Hematopoietic multipotent progenitor cell (in vitro differentiated cells): ENCODE results near the gene GNB1. TPM values are rescaled to one million over a fixed set of nuclear protein-coding genes. Genes with fewer than 3 reads are reported as not detected.

ENCODE experiments used
- DNase-seq, 3 donors: peaks; one replicate each; pipeline ENCODE4 v3.0.0-alpha.2; 2011 to 2015; ENCODE audit warnings: low read depth in 2 of 3, low spot score in 2 of 3
- total RNA-seq: library from RNA; depleted of rRNA; stranded (reverse); fragments of >200 nt; gene quantifications from one replicate; pipeline ENCODE4 v1.2.3, GENCODE V29; 2012

Gene GNB1
- total RNA-seq, 1 donor, result 106 TPM

DNA sequence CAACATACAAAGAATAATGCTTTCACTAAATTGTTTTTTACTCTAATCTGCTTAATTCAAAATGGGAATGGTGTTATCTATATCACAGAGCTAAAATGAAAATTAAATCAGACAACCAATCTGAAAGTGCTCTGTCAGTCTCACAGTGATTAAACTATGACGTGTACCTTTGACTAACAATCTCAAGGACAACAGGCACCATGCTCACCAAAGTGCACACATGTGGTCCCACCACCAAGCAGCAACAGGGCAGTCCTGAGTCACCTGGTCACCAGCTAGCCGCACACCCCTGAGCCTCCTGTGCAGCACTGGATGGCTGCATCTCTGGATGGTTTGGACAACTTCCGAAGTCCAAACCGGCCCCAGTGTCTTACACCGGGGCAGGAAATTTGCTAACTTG is 58.1 kb downstream of the GNB1 start:
- no peak for DNase-seq

DNA sequence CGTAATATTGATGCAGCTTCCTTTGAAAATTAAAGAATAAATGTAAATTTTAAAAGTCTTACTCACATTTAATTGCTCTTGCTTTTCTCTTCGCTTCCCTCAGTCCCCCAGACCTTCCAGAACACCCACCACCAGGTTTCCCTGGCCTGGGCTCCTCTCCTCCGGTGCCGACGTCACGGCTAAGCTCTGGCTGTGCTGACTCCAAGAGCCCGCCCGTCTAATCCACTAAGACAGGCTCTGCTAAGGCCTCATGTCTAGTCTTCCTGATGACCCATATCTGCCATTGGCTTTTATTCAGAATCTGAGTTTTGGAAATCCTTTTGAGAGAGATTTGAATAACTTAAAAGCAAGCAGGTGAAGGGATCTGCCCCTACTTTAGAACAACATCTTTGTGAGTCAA is 58.7 kb downstream of the GNB1 start:
- no peak for DNase-seq

DNA sequence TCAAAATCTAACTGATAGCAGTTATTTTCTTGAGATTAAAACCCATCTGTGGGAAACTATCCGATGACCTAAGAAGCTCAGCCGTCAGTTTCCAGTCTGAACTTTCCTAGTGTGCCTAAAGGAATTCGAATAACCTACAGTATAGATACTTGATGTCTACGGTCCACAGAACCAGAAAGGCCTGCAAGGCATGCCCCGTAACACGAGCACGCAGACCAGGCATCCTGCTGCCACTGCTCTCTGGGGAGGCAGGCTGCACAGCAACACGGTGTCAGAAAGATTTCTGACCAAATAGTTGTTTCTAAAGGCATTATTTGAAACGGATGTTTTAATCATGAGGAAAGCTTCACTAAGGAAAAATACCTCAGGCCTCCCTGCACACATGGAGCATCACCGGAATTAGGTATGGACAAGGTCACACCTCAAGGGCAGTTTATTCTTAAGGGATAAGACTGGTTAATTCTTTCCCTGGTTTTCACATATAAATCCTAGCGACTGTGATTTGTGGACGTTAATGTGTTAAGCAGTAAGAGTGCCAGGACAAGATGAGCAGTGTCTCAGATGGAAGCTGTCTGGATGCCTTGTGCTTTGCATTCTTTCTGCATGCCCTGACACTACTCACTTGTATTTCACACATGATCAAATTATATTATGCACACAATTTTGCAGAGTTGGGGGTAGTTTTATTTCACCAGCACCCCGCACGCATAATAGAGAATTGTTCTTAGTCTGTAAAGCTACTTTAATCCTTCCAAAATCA is 63.6 kb downstream of the GNB1 start:
- no peak for DNase-seq

DNA sequence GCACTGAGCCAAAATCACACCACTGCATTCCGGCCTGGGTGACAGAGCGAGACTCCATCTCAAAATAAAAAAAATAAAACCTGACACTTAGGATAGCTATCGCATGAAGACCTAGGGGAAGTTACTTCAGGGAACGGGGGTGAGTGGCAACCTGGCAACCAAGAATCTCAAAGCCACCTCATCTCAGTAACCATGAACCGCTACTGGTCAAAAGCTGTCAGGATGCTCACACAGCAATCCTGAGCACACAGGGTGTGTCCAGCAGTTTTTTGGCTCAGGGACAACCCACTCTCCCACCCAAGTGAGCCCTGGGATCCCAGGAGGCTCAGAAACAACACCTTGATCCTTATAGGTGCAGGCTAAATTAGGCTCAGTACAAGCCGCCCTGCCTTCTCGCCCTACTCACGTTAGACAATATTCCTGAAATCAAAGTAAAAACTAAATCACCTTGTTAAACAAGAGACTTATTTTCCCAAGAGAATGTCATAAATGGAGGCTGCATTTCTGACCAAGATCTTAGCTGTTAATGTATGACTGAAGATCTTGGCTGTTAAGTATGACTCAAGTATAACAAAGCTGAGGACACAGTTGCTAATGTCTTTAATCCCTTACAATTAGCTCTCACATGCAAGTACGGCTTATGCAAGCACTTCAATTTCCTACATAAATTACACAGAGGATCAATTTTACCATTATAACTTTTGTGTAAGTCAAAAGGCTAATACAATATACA is 64.4 kb downstream of the GNB1 start:
- DNase-seq, result no peak

DNA sequence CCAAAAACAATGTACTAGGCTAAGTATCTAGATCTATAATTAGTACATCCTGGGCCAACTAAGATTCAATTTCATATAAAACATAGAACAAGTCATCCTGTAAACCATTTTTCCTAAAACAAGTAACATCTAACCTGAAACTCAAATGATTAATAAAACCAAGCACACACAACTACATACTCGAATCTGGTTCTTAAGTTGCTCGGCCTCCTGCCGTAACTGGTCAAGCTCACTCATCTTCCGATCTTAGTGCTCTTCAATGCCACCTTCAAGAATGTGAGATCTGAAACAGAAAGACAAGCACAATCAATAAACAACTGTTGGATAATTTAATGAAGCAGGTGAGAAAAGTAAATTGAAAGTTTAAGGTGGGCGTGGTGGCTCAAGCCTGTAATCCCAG is 65.7 kb downstream of the GNB1 start:
- DNase-seq, result no peak

DNA sequence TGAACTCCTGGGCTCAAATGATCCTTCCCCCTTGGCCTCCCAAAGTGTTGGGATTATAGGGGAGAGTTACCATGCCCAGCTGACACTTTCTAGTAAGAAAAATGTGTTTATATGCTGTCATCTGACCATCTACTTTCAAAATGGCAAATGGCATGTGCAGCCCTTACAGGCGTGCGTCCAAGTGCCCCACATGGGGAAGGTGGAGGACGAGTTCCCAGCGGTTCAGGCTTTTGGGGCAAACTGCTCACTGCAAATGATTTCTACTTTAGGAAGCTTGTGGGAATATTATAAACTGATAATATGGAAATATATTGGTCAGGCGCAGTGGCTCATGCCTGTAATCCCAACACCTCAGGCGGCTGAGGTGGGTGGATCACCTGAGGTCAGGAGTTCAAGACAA is 71.1 kb downstream of the GNB1 start:
- DNase-seq, result no peak

DNA sequence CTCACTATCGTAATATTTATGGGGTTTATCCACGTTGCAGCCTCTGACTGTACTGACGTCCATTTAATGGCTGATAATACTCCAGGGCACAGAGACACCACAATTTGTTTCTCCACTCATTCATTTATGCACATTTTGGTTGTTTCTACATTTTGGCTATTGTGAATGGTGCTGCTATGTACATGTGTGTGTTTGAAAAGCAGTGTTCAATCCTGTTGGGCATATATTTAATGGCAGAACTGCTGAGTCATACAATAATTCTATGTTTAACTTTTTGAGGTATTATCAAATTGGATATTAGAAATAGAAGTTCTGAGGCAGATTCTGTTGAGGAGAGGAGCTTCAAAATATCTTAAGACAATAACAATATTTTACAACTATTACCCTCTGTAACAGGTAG is 73.7 kb downstream of the GNB1 start:
- no peak for DNase-seq

DNA sequence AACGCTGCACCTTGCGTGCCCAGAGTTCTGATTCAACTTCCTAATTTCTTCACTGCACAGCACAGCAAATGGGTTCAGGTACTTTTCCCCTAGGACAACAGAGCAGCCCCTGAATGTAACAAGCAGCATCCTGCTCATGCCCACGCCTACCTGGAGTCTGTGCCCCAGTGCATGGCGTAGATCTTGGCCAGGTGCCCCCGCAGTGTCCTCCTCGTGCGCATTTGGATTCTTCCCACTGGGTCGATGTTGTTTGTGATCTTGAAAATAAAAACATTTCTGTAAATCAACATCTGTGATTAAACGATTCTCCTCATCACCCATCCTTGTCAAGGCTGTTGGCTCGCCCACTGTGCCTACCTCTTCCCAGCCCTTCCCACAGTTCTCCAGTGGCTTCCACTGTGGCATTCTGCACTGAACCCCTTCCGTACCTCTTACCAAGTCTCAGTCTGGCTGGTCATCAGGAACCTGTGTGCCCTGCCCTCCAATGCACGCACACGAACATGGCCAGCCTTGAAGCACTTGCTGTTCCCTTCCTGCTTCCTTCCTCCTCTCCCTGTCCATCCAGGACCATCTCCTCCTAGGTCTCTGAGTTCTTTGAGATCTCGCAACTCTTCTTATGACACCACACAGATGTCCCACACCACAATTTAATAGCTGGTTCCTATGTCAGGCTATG is 75.1 kb downstream of the GNB1 start:
- no peak for DNase-seq

DNA sequence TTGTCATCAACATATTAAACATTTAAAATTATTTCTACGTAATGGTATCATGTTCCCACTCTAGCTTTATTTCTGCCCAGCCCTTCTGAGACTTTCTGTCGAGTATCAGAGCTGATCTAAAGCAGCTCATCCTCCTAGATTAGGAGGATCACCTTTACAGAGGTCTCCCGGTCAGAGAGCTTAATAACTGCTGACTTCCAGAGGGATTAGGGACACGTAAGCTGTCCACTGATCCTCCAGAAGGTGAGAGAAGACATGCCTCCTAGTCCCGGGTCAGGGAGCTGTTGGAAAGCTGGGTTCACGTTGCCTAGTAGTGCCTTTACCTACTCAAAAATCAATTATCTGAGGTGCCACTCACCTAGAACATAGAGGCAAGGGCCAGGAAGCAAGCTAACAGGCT is 81.4 kb downstream of the GNB1 start:
- no peak for DNase-seq

DNA sequence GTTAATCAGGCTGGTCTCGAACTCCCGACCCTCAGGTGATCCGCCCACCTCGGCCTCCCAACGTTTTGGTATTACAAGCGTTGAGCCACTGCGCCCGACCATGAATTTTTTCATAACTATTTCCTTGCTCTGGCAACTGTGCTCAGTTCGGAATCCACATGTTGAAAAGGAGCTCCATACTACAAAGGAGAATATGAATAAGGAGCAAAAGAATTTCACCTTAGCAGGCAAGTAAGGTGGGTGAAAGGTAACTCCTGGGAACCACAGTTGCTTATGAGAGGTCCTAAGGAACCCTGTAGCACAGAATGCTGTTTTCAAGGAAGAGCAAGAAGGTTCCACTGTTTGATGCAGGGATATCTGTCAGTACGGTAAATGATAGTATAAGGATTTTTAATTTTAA is 82.7 kb downstream of the GNB1 start:
- no peak for DNase-seq

DNA sequence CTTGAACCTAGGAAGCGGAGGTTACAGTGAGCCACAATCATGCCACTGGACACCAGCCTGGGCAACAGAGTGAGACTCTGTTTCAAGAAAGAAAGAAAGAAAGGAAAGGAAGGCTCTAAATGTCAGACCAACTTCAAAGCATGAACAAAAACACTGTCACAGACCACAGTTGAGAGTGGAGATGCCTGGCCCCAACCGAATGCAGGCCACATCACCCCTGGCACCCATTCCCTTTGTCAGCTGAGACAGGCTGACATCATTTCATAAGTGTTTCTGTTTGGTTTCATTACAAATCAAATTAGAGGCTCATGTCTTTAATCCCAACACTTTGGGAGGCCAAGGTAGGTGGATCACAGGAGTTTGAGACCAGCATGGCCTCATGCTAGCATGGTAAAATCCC is 84.0 kb downstream of the GNB1 start:
- no peak for DNase-seq

DNA sequence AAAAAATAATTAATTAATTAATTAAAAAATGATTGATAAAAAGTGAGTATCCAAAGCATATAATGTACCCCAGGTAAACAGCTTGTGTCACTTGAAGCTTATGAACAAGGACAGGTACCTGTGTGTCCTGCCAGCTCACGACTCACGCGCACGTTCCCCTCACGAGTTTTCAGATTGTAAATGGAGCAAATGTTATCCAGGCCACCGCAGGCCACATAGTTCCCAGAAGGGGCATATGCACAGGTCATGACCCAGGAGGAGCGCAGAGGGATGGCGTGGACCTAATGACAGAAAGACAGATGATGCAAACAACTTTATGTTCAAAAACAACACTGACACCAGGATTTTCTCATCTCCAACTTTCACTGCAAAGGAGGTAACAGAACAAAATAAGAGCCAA is 86.6 kb downstream of the GNB1 start:
- no peak for DNase-seq

DNA sequence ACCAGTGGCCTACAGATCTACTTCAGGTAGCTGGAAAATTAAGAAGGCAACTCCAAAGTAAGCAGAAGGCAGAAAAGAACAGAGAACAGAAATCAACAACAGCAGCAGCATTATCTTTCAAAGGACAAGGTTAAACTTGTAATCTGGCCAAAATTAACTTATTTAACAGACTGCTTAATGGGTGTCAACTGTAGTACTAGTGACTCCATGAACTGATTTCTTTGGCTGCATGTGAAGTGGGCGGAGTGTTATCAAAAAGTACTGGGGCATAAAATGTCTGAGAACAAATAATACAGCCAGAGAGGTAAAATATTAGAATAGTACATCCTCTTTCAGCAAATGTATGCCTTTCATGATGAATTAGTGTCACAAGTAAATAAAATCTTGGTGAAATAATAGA is 88.0 kb downstream of the GNB1 start:
- DNase-seq, result no peak

DNA sequence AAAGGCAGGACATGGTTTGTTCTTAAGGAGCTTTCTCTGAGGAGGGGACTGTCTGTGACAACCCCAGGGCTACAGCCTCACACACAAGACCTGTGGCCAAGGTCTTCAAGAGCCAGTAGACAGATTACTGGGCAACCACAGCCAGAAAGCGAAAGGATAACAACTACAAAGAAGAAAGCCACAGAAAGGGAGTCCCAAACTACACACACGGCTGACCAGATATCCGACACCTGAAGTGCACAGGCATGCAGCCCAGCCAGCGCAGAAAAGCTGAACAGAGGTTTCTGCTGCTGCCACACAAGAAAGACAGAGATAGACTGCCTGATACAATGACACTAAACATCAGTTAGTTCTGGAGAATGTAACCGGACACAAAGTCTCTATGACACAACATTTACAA is 91.2 kb downstream of the GNB1 start:
- no peak for DNase-seq

DNA sequence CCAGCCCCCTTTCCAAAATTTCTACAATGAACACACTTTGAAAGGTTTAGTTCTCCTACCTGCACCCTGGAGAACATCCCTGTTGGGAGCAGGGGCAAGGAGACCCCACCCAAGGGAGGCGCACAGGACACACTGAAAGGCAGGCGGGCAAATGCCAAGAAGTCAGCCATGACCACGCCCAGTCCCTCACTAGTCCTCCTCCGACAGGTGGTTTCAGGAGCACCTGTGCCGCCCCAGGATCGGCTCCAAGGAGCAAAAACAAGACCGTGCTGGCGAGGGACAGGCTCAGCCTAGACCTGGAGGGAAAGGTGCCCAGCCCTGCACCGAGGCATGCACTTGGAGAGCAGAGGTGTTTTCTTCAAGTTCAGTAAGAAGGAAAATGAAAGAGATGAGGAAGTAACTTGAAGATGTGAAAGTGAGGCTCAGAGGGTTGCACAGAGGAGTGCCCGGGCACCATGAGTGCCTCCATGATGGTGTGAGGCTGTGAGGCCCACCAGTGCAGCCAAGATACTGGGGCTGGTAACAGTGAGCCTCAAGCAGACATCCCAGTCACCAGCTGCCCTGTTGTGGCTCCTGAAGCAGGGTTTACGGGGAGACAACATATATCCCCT is 93.1 kb downstream of the GNB1 start:
- no peak for DNase-seq

DNA sequence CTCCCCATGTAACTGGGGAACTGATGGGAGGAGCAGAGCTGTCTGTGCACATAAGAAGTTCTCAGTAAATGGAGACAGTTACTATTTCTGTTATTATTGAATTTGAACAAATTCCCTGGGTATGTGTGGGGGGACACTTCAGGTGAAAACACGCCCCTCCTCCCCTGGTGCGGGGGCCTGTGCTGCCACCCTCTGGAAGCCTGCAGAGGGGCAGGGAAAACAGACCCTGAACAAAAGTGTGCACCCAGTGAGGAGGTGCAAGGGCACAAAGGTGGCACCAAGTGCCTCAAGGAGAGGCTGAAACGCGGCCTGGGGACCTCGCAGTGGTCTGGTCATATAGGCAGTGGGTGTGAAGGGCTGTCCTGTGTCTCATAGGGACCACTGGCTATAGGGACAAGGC is 94.4 kb downstream of the GNB1 start:
- no peak for DNase-seq

DNA sequence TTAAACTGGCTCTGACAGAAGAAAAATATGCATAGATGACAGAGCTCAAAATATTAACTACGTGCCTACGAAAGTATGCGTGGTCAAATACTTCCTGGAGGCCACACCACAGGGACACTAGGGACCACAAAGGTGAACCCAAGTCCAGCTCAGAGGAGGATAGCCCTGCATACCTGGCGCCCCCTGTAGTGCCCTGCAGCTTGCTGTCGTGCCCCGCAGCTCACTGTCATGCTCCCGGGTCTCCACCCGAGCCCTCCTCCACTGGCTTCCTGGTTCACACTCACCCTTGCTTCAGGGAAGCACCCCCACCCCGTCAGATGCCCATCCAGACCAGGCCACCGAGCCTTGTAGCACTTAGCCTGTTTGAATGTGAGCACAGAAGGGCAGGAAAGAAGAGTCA is 95.9 kb downstream of the GNB1 start:
- no peak for DNase-seq

DNA sequence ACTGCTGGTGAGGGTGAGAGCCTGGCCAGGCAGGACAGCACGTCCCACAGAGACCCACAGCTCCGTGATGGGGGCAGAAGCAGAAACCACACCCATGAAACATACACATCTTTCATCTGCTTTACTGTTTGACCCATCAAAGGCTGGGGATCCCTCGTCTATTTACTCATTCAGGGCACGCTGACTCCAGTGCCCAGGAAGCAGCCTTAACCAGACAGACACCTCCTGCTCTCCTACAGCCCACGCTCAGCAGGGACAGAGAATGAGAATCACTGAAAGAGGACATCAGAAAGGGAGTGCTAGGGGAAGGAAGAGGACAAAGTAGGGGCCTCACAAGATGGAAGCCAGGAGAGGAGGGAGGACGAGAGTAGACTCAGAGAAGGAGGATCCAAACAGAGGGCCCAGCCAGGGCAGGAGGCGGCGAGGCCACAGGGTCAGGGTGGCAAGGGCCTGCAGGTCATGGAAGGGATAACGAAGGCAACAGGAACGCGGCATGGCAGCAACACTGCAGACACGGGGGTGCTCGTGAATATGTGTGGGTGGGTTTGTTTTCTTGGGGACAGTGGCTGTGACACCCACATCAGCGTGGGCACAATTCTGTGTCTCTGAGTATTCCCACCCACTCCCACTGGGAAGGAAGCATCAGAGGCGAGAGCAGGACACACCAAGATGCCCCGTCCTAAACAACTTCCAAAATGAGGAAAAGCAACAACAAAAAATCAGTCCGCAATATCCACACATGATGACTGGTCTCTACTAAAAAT is 97.2 kb downstream of the GNB1 start:
- DNase-seq, result no peak

DNA sequence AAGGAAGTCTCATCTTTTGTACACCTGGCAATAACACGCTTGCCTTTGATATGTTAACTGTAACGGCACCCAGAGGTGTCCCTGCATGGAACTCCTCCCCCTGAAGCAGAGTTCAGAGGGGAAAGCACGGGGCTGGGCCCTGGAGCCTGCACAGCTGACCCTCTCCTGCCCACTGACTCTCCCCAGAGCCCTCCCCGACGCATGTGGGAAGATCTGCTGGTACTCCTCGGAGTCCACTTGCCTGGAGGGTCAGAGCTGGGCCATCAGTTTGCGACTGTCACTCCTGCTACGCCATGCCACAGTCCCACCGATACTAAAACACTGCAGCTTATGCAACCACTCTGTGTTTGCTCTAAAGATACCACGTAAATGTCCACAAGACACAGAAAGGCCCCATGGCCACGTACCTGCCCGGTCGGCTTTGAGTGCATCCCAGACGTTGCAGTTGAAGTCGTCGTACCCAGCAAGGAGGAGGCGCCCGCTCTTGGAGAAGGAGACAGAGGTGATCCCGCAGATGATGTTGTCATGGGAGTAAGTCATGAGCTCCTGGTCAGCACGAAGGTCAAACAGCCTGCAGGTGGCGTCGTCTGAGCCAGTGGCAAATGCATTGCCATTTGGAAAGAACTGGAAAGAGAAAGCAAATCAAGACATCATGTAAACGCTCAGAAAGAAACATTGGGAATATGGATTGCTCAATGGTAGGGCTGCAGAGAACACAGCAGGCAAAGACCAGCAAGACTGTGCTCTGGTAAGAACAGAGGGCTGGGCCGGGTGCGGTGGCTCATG is 102.0 kb downstream of the GNB1 start:
- peak in 1 of 3 donors; percentile 41 for DNase-seq

DNA sequence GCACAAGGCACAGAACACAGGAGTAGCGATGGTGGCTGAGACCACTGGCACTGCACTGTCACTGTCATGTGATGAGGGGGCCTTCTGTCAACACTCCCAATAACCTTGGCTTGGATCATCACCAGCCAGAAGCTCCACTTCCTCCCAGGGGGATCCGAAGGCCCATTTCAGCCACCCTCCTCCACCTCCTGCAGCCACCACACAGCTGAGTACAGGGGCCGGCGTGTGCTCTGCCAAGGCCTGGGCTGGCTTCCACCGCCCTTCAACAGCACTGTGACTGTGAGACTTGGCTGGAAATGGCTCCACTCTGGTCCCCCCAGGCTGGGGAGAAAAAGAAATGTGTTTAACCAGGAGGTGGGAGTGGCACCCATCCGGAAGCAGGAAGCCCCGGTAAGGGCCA is 102.8 kb downstream of the GNB1 start:
- DNase-seq, result no peak
